Central memory CD4-positive, alpha-beta T cell (primary cell): ENCODE results near the gene ABHD3.
"Not testable (repeated sequence)": the region's sequence is repeated elsewhere in the genome, so short reads cannot be mapped to it uniquely, and the experiment has no call there.

ENCODE experiments used
- DNase-seq: peaks from one replicate; pipeline ENCODE4 v3.0.0; 2022
- total RNA-seq, 3 experiments: gene quantifications; one replicate each; lab custom pipeline; 2026; lab: John Stamatoyannopoulos, UW

The ABHD3 gene, protein sequence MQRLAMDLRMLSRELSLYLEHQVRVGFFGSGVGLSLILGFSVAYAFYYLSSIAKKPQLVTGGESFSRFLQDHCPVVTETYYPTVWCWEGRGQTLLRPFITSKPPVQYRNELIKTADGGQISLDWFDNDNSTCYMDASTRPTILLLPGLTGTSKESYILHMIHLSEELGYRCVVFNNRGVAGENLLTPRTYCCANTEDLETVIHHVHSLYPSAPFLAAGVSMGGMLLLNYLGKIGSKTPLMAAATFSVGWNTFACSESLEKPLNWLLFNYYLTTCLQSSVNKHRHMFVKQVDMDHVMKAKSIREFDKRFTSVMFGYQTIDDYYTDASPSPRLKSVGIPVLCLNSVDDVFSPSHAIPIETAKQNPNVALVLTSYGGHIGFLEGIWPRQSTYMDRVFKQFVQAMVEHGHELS
- total RNA-seq = 19.2 to 74.3 (median 72.5) reads per million in 3 experiments

- DNase-seq = peak; percentile 92
These were observed at the start of gene ABHD3 for GRCh38 chr18:21704603-21705364. ABHD3 (minus strand) TSS chr18:21704774; CDS start chr18:21704665, 109 bp downstream.

DNA sequence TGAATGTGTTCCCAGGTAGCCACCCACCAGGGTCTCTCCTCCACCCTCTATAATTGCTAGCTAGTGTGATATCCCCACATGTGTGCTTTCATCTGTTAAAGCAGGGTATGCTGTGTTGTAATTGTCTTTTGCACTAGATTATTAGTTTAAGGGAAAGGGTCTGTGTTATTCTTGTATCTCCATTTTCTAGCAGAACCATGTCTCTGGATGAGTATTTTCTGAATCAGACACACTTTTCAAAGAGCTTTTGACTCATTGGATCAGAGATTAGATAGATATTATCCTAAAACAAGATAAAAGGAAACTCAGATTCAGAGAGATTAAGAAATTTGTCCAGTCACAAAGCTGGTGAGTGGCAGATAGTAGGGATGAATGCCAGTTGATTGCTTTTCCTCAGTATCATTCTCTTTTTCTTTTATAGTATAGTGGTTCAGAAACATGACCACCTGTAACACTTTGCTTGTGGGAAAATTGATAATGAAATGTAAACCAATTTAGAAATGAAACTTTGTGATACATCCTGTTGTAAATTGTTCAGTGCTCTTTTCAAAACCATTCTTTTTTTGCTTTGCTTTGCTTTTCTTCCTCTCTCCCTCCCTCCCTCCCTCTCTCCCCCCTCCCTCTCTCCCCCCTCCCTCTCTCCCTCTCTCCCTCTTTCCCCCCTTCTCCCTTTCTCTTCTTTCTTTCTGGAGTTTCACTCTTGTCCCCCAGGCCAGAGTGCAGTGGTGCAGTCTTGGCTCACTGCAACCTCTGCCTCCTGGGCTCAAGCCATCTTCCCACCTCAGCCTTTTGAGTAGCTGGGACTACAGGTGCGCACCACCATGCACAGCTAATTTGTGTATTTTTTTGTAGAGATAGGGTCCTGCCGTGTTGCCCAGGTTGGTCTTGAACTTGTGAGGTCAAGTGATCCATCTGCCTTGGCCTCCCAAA lies 43.5 kb upstream of the ABHD3 start:
- no peak for DNase-seq

DNA sequence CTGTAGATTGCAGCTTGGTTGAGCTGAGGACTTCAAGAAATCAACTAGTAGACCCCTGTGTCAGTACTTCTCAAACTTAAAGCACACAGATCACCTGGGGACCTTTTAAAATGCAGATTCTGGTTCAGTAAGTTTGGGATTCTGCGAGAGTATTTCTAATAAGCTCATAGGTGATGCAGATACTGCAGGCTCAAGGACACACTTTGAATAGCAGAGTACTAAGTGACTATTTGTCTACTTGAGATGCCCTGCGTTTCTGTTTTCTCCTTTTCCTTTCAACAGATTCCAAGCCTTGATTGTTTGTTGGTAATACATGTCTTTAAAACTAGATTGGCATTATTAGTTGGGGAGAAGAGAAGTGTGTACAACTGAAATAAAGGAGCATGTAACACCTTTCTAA lies 42.7 kb upstream of the ABHD3 start:
- DNase-seq = no peak

GRCh38 chr18:21745231-21745630 lies 40.7 kb upstream of the ABHD3 start:
- DNase-seq = peak; percentile 15

DNA sequence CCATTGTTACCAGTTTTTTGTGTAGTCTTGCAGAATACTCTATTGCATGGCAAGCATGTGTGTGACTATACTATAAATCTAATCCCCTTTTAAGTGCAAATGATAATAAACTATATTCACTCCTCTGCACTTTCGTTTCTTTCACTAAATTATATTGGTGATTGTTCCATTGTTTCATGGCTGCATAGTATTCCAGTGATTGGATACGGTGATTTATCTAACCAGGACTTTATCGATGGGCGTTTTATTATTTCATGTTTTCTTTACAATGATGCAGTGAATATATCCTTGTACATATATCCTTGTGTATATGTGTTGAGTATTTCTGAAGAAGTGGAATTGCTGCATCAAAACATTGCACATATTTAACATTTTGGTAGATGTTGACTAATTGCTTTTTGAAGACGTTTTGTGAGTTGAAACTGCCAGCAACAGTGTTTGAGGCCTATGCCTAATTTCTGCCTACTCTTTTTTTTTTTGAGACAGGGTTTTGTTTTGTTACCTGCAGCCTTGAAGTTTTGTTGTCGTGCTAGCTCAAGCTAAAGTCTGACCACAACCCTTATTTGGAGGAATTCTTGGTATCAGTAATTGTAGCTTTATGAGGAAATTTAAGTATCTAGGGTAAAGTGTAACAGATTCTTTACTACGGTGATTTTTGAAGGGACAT lies 38.7 kb upstream of the ABHD3 start:
- DNase-seq = peak; percentile 16

DNA sequence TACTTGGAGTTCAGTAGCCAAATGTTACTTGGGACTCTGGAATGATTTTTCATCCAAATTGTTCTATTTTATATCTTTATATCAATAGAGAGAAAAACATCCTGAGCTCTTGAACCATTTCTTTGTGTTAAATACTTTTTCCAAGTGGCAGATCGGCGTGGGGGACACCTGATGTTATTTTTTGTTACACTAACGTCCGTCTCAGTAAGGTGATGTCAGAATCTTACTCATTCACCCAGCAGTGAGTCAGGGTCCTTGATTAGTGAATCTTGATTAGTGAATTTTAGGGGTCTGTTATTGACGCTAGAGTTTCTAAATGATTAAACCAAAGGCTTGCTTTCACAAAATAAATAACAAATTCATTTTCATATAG lies 37.7 kb upstream of the ABHD3 start:
- no peak for DNase-seq

DNA sequence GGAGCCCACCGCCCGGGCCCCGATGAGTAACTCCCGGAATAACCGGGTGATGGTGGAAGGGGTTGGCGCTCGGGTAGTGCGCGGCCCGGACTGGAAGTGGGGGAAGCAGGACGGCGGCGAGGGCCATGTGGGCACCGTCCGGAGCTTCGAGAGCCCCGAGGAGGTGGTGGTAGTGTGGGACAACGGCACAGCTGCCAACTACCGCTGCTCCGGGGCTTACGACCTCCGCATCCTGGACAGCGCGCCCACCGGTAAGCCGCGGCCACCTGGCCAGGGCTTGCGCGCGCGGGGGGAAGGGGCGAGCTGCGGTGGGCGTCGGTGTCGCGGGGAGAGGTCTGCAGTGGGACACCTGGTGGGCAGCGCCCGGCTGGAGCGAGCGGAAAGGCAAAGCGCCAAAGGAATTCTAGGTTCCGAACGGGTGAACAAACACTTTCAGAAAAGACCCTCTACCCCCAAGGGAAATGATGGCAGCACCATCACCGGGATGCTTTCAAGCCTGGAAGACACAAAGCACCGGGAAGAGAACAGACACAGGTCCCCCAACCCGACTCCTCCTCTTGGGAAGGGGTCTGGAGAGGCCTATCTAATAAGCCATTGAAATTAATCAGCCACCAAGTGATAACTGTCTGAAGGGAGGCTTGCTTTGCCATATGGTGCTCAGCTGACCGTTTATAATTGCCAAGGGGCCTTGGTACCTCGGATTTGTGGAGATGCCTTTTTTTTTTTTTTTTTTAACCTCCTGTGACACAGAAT lies 37.2 kb upstream of the ABHD3 start:
- peak; percentile 16 for DNase-seq

DNA sequence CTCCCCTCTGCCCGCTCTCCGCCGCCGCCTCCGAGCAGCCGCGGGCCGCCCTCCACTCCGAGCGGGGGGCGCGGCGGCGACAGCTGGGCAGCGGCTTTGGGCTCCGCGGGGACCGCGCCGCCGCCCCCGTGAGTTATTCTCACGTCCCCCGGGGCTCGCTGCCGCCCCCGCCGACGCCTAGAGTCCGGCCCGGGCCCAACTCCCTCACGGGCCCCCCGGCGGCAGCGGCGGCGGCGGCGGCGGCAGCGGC lies 36.7 kb upstream of the ABHD3 start:
- DNase-seq = no peak

- DNase-seq = peak; percentile 98
These were observed 36.2 kb upstream of the ABHD3 start, which contains the start of gene MIB1 for GRCh38 chr18:21740538-21741311. MIB1 (plus strand) TSS chr18:21740792; CDS start chr18:21741584, 792 bp downstream.

- DNase-seq = no peak
These were observed 35.3 kb upstream of the ABHD3 start for GRCh38 chr18:21739604-21740537.

- DNase-seq = not testable (repeated sequence)
These were observed 32.4 kb upstream of the ABHD3 start for GRCh38 chr18:21736926-21737325.

GRCh38 chr18:21735452-21736015 lies 31.0 kb upstream of the ABHD3 start:
- peak; percentile 76 for DNase-seq

GRCh38 chr18:21733011-21733410 lies 28.4 kb upstream of the ABHD3 start:
- no peak for DNase-seq

- no peak for DNase-seq
These were observed 23.1 kb upstream of the ABHD3 start for GRCh38 chr18:21727702-21728101.

- no peak for DNase-seq
These were observed 20.6 kb upstream of the ABHD3 start for GRCh38 chr18:21725201-21725600.

GRCh38 chr18:21722687-21723086 lies 18.1 kb upstream of the ABHD3 start:
- no peak for DNase-seq

DNA sequence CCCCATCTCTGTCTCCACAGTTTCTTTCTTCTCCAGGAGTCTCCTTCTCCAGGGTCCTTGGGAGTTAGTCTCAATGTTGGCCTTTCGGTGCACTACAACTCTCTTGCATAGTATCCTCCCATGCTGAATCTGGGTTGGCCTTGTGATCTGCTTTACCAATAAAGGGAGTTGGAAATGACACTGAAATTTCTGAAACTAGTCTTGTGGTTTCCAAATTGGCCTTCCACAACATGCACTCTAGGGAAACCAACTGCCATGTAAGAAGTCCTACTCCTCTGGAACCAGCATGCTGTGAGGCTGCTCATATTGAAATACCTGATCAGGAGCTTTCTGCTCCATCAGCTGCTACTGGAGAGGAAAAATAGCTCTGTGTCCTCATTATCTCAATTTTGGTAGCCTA lies 9.9 kb upstream of the ABHD3 start:
- no peak for DNase-seq

GRCh38 chr18:21707130-21707529 lies 2.6 kb upstream of the ABHD3 start:
- DNase-seq = not testable (repeated sequence)

GRCh38 chr18:21706386-21706865 lies 1.9 kb upstream of the ABHD3 start:
- DNase-seq = no peak
